Hepatocyte (in vitro differentiated cells): ENCODE data around the gene ROR1.

Experiments
- CTCF ChIP-seq: fragments of 200-600 bp; sonication (generic); IDR thresholded peaks from 2 replicates; pipeline ENCODE4 v1.5.1; 2016; ENCODE audit warnings: antibody characterized with exemption, mild to moderate bottlenecking; ENCODE audit not compliant: poor library complexity
- EZH2 ChIP-seq: fragments of 200-600 bp; sonication (generic); IDR thresholded peaks from 2 replicates; pipeline ENCODE4 v1.6.1; 2016; ENCODE audit warnings: antibody characterized with exemption, mild to moderate bottlenecking, borderline replicate concordance
- EZH2phosphoT487 ChIP-seq: fragments of 200-600 bp; sonication (generic); IDR thresholded peaks from one replicate; pipeline ENCODE4 v1.6.1; 2018; ENCODE audit warnings: antibody characterized with exemption, mild to moderate bottlenecking, low read depth, moderate library complexity; ENCODE audit not compliant: unreplicated experiment, severe bottlenecking

GRCh38 chr1:63804829-63805484 lies 31.1 kb downstream of the ROR1 start:
- TF ChIP-seq CTCF (no peak), EZH2phosphoT487 (no peak), EZH2 (no peak)
